ENCODE measurements around the gene TMPRSS7. TPM values are rescaled to one million over a fixed set of nuclear protein-coding genes. Genes with fewer than 3 reads are reported as not detected.

The TMPRSS7 gene
- not detected for total RNA-seq
- polyA plus RNA-seq = not detected
- long read RNA-seq, donor 1 = 0 reads
- long read RNA-seq, donor 2 = 0 reads
- long read RNA-seq, donor 3 = 0 reads

DNA sequence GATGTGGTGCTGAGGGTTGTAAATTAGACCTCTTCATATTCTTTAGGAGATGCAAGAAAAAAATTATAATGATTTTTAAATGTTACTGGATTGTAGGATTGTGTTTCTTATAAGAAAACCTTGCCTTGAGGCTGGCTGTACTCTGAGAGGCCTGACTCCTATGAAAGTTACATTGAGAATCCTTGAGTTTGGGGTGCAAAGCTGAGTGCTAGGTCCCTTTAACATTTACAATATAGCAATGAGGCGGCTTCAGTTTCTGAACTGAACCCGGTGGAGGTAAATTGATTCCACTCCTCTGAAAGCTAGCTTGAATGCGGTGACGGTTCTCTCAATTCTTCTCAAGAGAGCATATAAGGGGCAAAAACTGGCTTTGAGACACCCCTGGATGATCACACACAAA lies at the start of gene TMPRSS7:
TSS of gene TMPRSS7 (plus strand) at position 301 of the 400 bp plus-strand sequence. CDS start 110 bp downstream, outside the sequence.
- ATAC-seq (no peak), DNase-seq (no peak)
- TF ChIP-seq, protein P1, sequence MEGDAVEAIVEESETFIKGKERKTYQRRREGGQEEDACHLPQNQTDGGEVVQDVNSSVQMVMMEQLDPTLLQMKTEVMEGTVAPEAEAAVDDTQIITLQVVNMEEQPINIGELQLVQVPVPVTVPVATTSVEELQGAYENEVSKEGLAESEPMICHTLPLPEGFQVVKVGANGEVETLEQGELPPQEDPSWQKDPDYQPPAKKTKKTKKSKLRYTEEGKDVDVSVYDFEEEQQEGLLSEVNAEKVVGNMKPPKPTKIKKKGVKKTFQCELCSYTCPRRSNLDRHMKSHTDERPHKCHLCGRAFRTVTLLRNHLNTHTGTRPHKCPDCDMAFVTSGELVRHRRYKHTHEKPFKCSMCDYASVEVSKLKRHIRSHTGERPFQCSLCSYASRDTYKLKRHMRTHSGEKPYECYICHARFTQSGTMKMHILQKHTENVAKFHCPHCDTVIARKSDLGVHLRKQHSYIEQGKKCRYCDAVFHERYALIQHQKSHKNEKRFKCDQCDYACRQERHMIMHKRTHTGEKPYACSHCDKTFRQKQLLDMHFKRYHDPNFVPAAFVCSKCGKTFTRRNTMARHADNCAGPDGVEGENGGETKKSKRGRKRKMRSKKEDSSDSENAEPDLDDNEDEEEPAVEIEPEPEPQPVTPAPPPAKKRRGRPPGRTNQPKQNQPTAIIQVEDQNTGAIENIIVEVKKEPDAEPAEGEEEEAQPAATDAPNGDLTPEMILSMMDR (IDR thresholded peaks at IDR 0.05) = no peak
- intact Hi-C loops (cut with DNase I) = no loop called here
- Histone ChIP-seq H3K36me3 (no peaks in the 10 kb centered on the region), H3K4me1 (peaks cover 0 to 4% (median 0%) of the 10 kb centered on the region in 9 donors), H3K4me3 (no peak within 1 kb of the TSS), H3K9me3 (no peaks in the 10 kb centered on the region), H3K27ac (no peak within 1 kb of the TSS), H3K27me3 (no peaks in the 10 kb centered on the region)
- WGBS, 2 donors = 94 to 96% methylated on average over 4 of the region's 4 CpGs

- no peaks in the 10 kb centered on the region for H3K9me3 ChIP-seq
- DNase-seq (no peak), ATAC-seq (no peak)
- peaks cover 0 to 77% (median 9%) of the 10 kb centered on the region in 9 donors for H3K36me3 ChIP-seq
- H3K27ac ChIP-seq = no peak overlapping the region
- intact Hi-C loops (cut with DNase I) = loop anchor here in 3 of 10 donors (5.0 to 10.0 kb wide), 2 partner anchors 56 to 58 kb away; no protein-coding TSS in a partner anchor
- no peak overlapping the region for H3K4me3 ChIP-seq
- peaks cover 0 to 20% (median 10%) of the 10 kb centered on the region in 9 donors for H3K4me1 ChIP-seq
- no peaks in the 10 kb centered on the region for H3K27me3 ChIP-seq
- TF ChIP-seq, protein P1 (IDR thresholded peaks at IDR 0.05) = no peak
- 88% methylated on average over 3 of the region's 3 CpGs for WGBS, 2 donors
These were observed 47.7 kb upstream of the TMPRSS7 start for GRCh38 chr3:111986800-111987199.

DNA sequence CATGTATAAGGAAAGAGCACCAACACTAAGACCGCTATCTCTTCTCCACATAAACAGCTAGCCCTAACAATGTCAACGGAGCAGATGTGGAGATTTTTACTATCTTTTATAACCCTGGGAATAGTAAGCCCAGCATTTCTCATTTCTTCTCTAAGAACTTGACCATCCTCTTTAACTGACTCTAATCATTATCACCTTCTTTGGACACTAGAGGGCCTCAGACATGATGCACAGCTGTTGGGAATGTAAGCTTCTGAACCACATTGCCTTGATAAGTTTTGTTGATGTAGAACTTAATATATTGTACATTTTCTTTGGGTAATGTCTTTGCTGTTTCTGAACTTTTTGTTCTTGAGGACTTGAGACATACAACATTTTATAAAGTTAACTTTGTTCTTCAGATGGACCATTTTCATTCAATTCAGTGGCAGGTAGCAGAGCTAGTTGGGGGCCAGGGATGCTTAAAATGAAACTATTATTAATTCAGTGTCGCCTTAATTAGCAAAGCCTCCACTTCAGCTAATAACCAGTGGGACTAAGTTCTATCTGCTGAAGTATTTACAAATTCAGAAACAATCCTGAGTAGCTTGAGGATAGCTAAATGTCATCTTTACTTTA lies 45.4 kb upstream of the TMPRSS7 start:
- no peak for DNase-seq
- H3K27ac ChIP-seq = peak overlapping the region in 1 of 10 donors; percentile 9

DNA sequence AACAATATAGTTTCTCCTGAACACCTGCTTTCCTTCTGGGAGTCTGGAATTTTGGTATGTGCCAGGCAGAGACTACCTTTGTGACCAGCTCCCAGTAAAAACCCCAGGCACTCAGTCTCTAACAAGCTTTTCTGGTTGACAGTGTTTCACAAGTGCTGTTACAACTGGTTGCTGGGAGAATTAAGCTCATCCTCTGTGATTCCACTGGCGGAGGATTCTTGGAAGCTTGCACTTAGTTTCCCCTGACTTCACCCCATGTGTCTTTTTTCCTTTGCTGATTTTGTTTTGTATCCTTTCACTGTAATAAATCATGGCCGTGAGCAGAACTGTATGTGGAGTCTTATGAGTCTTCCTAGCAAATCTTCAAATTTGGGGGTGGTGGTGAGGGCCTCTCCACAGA lies 41.5 kb upstream of the TMPRSS7 start:
- ATAC-seq (no peak), DNase-seq (no peak)
- peaks cover 0 to 2% (median 0%) of the 10 kb centered on the region in 7 donors for H3K27me3 ChIP-seq
- H3K36me3 ChIP-seq = peaks cover 0 to 58% (median 4%) of the 10 kb centered on the region in 9 donors
- H3K4me1 ChIP-seq = peaks cover 0 to 7% (median 0%) of the 10 kb centered on the region in 9 donors
- no peak overlapping the region for H3K27ac ChIP-seq
- 72 to 98% methylated on average over 2 of the region's 2 CpGs for WGBS, 2 donors
- no peaks in the 10 kb centered on the region for H3K9me3 ChIP-seq
- TF ChIP-seq, protein P1 (IDR thresholded peaks at IDR 0.05) = no peak
- no peak overlapping the region for H3K4me3 ChIP-seq
- intact Hi-C loops (cut with DNase I) = loop anchor here in 1 of 10 donors (10.0 kb wide), 1 partner anchor 52 kb away; no protein-coding TSS in a partner anchor

More for the DNA sequence above, 45.4 kb upstream of the TMPRSS7 start:
- Histone ChIP-seq H3K36me3 (peaks cover 0 to 87% (median 9%) of the 10 kb centered on the region in 9 donors), H3K4me1 (peaks cover 0 to 13% (median 0%) of the 10 kb centered on the region in 9 donors), H3K9me3 (no peaks in the 10 kb centered on the region), H3K27me3 (no peaks in the 10 kb centered on the region), H3K4me3 (no peak overlapping the region)
- TF ChIP-seq, protein P1 (IDR thresholded peaks at IDR 0.05) = peak; percentile 43 to 84 (median 71)
- WGBS, 2 donors = 54 to 63% methylated on average over 3 of the region's 3 CpGs
- ATAC-seq = peak in 7 of 8 donors; percentile 58 to 83 (median 75)
- intact Hi-C loops (cut with DNase I) = loop anchor here in 5 of 10 donors (1.0 to 10.0 kb wide), 5 partner anchors 24 to 56 kb away; no protein-coding TSS in a partner anchor
